HEK293 (cell line): ENCODE measurements around the gene PLEKHF1.
A peak's percentile ranks its signal among the peaks of the same experiment; 100 is the strongest.

Source experiments
- FEZF1 ChIP-seq: fragments of 450-650 bp; formaldehyde crosslinking; IDR thresholded peaks from 2 replicates; pipeline ENCODE4 v1.5.1; 2016; ENCODE audit warnings: missing biosample characterization, missing genetic modification characterization
- HIC1 ChIP-seq: fragments of 450-650 bp; formaldehyde crosslinking; IDR thresholded peaks from 2 replicates; pipeline ENCODE4 v1.5.1; 2016; ENCODE audit warnings: missing biosample characterization, missing genetic modification characterization
- MEIS1 ChIP-seq: sonication (generic); formaldehyde crosslinking; IDR thresholded peaks from 2 replicates; pipeline ENCODE4 v1.8.1; 2022; ENCODE audit warnings: missing genetic modification reagents, mild to moderate bottlenecking, borderline replicate concordance
- ZBTB10 ChIP-seq: fragments of 450-650 bp; formaldehyde crosslinking; IDR thresholded peaks from 2 replicates; pipeline ENCODE4 v1.5.1; 2016; ENCODE audit warnings: missing biosample characterization, missing genetic modification characterization
- ZBTB11 ChIP-seq: fragments of 450-650 bp; formaldehyde crosslinking; conservative IDR thresholded peaks from 2 replicates; pipeline ENCODE4 v1.5.1; 2016; ENCODE audit warnings: low read depth, missing biosample characterization, missing genetic modification characterization
- ZEB2 ChIP-seq: fragments of 450-650 bp; formaldehyde crosslinking; IDR thresholded peaks from 2 replicates; pipeline ENCODE4 v1.5.1; 2016; ENCODE audit warnings: missing biosample characterization, missing genetic modification characterization
- ZFHX2 ChIP-seq: fragments of 450-650 bp; formaldehyde crosslinking; conservative IDR thresholded peaks from 2 replicates; pipeline ENCODE4 v1.5.1; 2016; ENCODE audit warnings: missing biosample characterization, missing genetic modification characterization
- ZNF10 ChIP-seq: fragments of 450-650 bp; formaldehyde crosslinking; IDR thresholded peaks from 2 replicates; pipeline ENCODE4 v1.5.1; 2017; ENCODE audit warnings: missing biosample characterization, missing genetic modification characterization
- ZNF280D ChIP-seq: fragments of 450-650 bp; formaldehyde crosslinking; IDR thresholded peaks from 2 replicates; pipeline ENCODE4 v1.5.1; 2016; ENCODE audit warnings: missing biosample characterization, missing genetic modification characterization
- ZNF398 ChIP-seq: fragments of 450-650 bp; formaldehyde crosslinking; IDR thresholded peaks from 2 replicates; pipeline ENCODE4 v1.5.1; 2017; ENCODE audit warnings: missing biosample characterization, missing genetic modification characterization
- ZNF514 ChIP-seq: fragments of 450-650 bp; formaldehyde crosslinking; IDR thresholded peaks from 2 replicates; pipeline ENCODE4 v1.5.1; 2016; ENCODE audit warnings: missing biosample characterization, missing genetic modification characterization
- ZNF548 ChIP-seq: fragments of 450-650 bp; formaldehyde crosslinking; IDR thresholded peaks from 2 replicates; pipeline ENCODE4 v1.5.1; 2016; ENCODE audit warnings: missing biosample characterization, missing genetic modification characterization
- ZNF560 ChIP-seq: fragments of 450-650 bp; formaldehyde crosslinking; IDR thresholded peaks from 2 replicates; pipeline ENCODE4 v1.5.1; 2017; ENCODE audit warnings: missing biosample characterization, missing genetic modification characterization, borderline replicate concordance
- ZNF596 ChIP-seq: fragments of 450-650 bp; IDR thresholded peaks from 2 replicates; pipeline ENCODE4 v1.5.0; 2018; ENCODE audit warnings: missing biosample characterization, mild to moderate bottlenecking, missing genetic modification characterization, moderate library complexity
- ZNF624 ChIP-seq: fragments of 450-650 bp; formaldehyde crosslinking; IDR thresholded peaks from 2 replicates; pipeline ENCODE4 v1.5.1; 2017; ENCODE audit warnings: missing biosample characterization, missing genetic modification characterization
- ZNF701 ChIP-seq: fragments of 450-650 bp; formaldehyde crosslinking; IDR thresholded peaks from 2 replicates; pipeline ENCODE4 v1.5.1; 2016; ENCODE audit warnings: missing biosample characterization, missing genetic modification characterization
- ZNF768 ChIP-seq: fragments of 450-650 bp; formaldehyde crosslinking; IDR thresholded peaks from 2 replicates; pipeline ENCODE4 v1.5.1; 2018; ENCODE audit warnings: missing biosample characterization, mild to moderate bottlenecking, missing genetic modification characterization
- ZNF785 ChIP-seq: fragments of 450-650 bp; formaldehyde crosslinking; IDR thresholded peaks from 2 replicates; pipeline ENCODE4 v1.5.1; 2016; ENCODE audit warnings: missing biosample characterization, missing genetic modification characterization
- ZSCAN18 ChIP-seq: fragments of 450-650 bp; formaldehyde crosslinking; IDR thresholded peaks from 2 replicates; pipeline ENCODE4 v1.5.1; 2016; ENCODE audit warnings: missing biosample characterization, missing genetic modification characterization
- ZSCAN30 ChIP-seq: fragments of 450-650 bp; IDR thresholded peaks from 2 replicates; pipeline ENCODE4 v1.5.1; 2018; ENCODE audit warnings: missing biosample characterization, mild to moderate bottlenecking, missing genetic modification characterization, moderate library complexity
- ZSCAN4 ChIP-seq: fragments of 450-650 bp; formaldehyde crosslinking; IDR thresholded peaks from 2 replicates; pipeline ENCODE4 v1.5.1; 2017; ENCODE audit warnings: missing biosample characterization, missing genetic modification characterization

PLEKHF1 gene

GRCh38 chr19:29715701-29716581 lies 50.7 kb downstream of the PLEKHF1 start (continued):
- TF ChIP-seq FEZF1 (tag by site-specific recombination) (no peak), HIC1 (tag by site-specific recombination) (peak; percentile 46), ZNF768 (tag by site-specific recombination) (no peak), ZNF785 (tag by site-specific recombination) (no peak), ZNF701 (tag by site-specific recombination) (no peak), ZSCAN18 (tag by site-specific recombination) (no peak), ZEB2 (tag by site-specific recombination) (peak; percentile 69; the same call in 1 of the 2 replicates), ZNF398 (tag by site-specific recombination) (no peak), ZNF280D (tag by site-specific recombination) (peak; percentile 64; the same call in 1 of the 2 replicates), ZSCAN4 (tag by site-specific recombination) (no peak), ZNF10 (tag by site-specific recombination) (no peak), ZNF514 (tag by site-specific recombination) (no peak), ZFHX2 (tag by site-specific recombination) (peak; percentile 74), ZNF560 (no peak), ZNF596 (tag by site-specific recombination) (no peak), ZNF548 (no peak), ZBTB11 (tag by site-specific recombination) (no peak), ZNF624 (no peak), ZBTB10 (0 out of 2 replicates have a peak, but pooled peaks have one; percentile 16), MEIS1 (CRISPR knock-in tag) (no peak), ZSCAN30 (tag by site-specific recombination) (no peak)
